ENCODE data around the gene PRG3. TPM values are rescaled to one million over a fixed set of nuclear protein-coding genes. Genes with fewer than 3 reads are reported as not detected.

PRG3 gene
- total RNA-seq, 1 experiment from 2014 or later: not detected

DNA sequence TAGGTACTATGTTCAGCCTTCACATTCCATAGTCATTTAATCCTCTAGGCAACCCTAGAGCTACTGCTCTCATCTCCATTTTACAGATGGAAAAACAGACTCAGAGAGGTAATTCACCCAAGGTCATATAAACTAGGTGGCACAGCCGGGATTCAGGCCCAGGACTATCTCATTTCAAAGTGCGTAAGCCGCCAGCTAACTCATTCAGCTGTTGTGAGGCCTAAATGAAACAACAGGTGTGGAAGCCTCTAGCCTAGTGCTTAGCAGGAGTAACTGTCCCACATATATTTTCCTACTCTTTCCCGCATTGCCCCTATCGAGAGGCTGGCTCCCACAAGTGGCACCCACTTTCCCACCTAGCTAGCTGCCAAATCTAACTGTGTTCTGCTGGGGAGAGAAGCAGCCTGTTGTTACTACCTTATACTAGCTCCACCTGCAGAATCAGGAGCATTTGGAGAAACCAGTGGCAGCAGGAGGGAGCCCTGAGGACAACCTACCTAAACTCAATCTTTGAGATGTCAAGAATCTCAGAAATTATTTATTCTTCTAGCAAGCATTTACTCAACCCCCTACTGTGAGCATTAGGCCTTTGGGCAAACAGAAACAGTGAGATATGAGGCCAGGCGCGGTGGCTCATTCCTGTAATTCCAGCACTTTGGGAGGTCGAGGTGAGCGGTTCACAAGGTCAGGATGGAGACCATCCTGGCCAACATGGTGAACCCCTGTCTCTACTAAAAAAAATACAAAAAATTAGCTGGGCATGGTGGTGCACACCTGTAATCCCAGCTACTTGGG, 20.9 kb downstream of the PRG3 start:
- peak; percentile 57 for DNase-seq (ENCODE audit: low read depth)

DNA sequence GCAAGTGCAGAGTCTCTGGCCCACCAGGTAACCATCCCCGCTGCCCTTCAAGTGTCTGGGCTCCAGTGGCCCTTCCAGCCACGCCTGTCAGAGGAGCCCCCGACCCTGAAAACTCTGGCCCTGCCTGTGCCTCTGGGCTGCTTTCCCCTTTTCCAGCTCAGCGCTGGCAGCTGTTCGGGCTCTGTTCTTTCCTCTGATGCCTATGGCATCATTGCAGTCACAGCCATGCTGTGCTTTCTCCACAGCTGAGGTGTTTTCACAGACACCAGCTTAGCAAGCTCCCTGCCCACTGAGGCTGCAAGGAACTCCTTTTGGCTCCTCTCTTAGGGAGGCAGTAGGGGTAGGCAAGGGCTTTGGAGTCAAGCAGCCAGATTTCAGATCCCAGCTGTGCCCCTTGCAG, 21.6 kb downstream of the PRG3 start:
- no peak for DNase-seq (ENCODE audit: low read depth)

DNA sequence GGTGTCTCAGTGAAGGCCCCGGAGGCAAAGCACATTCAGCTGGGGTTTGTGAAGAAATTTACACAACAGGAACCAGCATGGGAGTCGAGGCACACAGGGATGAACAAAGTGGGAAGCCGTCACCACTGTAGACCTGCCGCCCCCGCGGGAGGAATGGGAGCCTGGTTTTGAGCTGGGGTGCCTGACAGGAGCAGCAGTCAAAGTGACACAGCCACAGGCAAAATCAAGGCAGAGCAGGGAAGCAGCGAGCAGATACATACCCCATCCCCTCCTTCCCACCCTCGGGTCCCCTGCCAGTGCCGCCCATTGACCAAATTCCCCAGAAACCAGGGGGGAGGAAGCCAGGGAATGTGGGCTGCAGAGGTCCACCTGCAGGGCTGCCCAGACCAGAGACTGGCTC, 22.0 kb downstream of the PRG3 start:
- DNase-seq (ENCODE audit: low read depth): no peak

DNA sequence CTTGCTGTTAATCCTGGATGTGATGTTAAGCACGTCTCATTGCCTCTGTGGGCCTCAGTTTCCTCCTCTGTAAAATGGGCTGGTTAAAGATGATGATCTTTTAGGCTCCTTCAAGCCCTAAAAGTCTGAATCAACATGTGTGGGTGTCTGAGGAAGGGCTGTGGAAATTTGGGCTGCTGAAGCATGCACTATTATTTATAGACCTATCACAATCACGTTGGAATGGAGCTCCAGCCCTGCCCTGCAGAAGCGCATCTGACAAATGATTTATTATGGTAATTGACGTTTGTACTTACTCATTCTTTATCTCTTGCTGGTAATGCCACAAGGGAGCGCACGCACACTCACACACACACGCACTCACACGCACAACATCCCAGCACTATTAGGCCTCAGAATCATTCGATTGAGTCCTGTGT, 22.4 kb downstream of the PRG3 start:
- no peak for DNase-seq (ENCODE audit: low read depth)

DNA sequence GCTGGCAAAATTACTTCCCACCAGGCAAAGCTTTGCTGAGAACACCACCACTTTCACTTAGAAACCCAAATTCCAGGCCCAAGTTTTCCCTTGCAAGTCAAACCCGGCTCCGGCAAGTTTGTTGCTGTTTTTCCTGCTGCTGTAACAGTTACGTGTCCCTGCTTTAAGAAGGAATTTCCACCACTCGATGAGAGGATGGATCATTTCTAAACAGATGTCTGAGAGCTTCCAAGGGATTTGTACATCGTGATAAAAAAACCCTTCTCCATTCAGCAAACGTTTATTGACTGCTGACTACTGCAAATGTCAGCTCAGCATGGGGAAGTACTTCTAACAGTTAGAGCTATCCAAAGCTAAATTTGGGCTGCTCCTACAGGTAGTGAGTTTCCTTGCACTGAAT, 23.1 kb downstream of the PRG3 start:
- DNase-seq (ENCODE audit: low read depth): no peak

DNA sequence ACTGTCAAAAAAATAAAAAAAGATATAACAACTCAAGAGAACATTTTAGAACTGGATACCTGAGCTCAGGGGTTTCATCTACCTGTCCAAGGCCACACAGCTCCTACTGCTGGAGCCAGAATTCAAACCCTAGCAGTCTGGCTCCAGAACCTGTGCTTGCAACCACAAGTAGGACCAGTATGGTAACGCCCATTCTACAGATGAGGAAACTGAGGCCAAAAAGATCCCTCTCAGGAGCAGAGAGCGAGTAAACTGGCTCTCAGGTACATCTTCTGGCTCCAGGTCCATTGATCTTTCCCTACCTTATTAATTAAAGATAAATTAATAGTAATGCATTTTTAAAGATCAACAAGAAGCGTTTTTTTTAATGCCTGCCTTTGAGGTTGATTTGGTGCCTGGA, 23.6 kb downstream of the PRG3 start:
- no peak for DNase-seq (ENCODE audit: low read depth)

DNA sequence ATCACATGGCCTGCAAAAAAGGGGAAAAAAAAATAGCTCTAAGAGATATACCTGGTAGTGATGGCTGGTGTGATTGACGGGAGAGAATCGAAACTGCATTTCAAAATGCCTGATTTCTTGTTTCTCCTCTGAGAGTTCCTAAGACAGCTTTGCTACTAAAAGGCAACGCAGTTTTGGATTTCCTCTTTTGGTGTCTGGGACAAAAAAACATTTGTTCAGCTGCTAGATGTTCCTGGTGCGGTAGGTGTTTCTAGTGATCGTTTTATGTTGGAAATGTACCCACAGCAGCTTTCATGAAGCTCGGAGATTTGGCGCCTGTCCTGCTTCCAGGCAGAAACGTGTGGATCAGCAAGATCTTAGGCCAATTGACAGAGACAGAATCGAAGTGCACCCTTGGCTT, 24.7 kb downstream of the PRG3 start:
- DNase-seq (ENCODE audit: low read depth): no peak

DNA sequence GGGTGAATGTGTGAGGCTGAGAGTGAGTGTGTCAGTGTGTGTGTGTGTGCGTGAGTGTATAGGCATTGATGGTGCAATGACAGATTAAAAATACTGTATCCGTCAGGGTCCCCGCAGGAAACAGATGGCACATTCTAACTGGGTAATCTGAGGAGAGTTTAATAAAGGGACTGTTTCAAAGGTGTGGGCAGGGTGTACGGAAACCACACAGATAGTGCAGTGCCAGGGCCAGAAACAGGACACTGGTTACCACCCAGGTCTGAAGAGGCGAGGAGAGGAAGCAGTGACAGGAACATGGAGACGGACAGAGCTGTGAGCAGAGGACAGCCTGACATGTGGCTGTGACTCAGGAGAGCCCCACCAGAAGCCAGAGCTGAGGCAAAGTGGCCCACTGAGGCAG, 26.3 kb downstream of the PRG3 start:
- no peak for DNase-seq (ENCODE audit: low read depth)

DNA sequence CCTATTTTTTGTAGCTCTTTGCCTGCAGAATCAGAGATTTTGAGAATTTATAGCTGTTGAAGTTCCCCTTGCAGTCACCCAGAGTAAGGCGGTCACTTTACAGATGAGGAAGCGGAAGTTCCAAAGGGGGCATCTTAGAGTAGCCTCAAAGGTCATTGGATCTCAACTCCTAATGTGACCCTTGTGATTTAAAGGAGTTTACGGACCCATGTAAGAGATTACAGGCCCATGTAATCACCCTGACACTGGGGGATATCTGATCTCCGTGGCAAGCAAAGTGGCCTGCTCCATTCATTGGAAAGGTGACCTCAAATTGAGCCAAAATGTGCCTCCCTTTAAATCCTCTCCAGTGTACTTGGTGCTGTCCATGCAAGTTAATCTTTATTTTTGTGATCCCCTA, 27.1 kb downstream of the PRG3 start:
- DNase-seq (ENCODE audit: low read depth): no peak

DNA sequence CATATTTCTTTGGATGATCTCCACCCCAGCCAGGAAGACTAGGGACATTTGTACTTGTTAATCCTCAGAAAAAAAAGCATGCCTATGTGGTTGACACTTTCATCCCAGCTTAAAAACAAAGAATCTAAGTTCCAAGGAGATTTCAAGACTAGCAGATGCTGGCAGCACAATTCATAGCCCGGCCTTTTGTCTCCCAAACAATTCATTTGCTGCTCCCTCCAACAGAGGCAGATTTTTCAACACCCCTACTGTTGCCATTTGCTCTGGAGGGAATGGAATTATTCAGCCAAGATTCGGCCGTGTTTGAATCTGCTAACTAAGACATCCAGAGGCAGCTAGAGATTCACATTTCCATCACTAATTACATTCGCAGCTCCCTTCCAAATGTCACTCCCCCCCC, 27.5 kb downstream of the PRG3 start:
- DNase-seq (ENCODE audit: low read depth): no peak

DNA sequence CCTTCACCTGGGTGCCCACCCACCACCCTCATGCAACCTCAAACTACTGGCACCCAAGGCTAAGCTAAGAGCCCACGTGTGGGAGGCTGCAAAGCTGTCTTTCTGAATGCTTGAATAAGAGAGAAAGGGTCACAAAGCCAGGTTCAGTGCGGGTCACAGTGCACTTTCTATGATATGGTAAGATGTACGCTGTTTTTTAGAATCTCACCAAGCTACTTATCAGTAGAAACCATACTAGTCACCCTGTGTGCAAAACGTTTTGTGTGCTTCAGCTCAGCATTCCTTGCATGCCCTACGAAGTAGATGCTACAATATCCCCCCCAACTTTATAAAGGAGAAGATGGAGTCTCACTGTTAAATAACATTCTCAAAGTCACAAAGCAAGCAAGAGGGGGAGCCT, 27.9 kb downstream of the PRG3 start:
- no peak for DNase-seq (ENCODE audit: low read depth)

DNA sequence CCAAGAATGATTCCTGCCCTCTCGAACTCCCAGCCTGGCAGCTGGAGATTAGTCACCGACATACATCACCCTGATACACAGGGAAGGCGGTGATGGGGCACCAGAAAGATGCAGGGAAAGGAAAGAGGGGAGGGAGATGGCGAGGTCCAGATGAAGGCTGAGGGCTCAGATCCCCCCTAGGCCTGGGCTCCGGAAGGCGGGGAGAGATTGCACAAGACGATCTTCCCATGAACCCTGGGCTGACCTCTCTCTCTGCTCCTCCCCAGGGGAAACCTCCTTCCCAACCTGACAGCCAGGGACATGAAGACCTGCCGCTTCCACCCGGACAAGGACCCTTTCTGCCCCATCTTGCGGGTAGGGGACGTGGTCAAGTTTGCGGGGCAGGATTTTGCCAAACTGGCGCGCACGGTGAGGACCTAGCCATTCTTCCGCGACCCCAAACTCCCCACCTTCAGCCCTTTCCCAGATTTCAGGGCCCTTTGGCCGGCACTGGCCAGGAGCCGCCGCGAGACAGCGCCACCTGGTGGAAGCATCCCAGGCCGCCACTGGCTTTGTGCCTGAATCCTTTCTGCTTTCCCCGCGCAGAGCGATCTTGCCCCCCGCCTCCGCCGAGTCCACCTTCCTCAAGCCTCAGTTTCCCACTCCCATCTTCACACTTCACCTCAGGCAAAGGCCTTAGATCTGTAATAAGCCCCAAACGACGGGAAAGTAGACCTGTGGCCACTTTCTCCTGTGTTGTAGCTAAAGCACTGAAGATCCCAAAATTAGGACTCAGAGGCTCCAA, 31.3 kb downstream of the PRG3 start:
- DNase-seq (ENCODE audit: low read depth): peak; percentile 53

DNA sequence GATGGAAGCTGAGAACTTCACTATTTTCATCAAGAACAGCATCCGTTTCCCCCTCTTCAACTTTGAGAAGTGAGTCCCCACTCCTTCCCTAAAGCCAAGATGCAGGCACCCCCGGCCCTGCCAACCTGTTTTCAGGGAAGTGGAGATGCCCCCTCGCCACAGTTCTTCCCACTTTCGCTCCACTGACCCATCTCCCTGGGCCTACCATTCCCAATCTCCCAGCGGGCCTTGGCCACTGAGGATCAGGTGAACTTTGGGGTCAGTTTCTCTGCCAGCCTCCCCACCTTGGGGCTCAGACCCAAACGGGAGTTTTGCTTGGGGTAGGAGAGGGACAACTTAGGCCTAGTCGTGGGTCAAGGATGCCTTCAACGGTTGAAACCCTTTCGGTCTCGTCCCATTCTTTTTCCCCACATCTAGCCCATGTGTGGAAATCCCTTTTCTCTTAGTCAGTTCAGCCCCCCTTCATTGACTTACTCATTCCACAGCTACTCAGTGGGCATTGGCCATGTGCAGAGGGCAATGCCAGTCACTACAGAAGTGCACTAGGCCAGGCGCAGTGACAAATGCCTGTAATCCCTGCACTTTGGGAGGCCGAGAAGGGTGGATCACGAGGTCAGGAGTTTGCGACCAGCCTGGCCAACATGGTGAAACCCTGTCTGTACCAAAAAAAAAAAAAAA, 32.2 kb downstream of the PRG3 start:
- peak; percentile 44 for DNase-seq (ENCODE audit: low read depth)

DNA sequence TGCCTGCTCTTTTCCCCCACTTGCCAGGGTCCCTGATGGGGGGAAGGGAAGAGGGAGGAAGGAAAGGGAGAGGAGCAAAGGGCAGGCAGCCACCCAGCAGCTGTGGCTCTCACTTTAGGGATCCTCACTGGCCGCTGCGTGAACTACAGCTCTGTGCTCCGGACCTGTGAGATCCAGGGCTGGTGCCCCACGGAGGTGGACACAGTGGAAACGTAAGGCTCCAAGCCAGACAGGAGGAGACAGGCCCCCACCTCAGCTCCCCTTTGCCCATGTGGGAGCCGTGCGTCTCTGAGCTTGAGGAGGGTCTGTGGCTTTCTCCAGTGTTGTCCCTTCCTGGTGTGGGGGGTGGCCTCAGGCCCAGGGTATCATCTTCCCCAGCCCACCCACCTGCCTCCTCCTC, 32.9 kb downstream of the PRG3 start:
- no peak for DNase-seq (ENCODE audit: low read depth)

DNA sequence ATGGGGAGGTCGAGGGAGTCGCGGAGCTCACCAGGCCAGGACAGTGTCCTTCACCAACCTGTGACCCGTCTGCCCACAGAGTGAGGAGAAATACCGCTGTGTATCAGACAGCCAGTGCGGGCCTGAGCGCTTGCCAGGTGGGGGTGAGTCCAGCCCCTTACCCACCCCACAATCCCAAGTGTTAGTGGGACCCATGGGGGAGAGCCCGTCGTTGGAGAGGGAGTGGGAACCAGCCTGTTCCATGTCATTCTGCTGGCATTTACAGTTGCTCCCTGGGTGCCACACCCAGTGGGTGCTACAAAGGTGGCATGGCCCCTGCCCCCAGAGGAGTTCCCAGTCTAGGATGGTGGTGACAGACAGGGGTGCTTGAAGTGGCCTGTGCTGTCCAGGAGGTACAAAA, 33.6 kb downstream of the PRG3 start:
- DNase-seq (ENCODE audit: low read depth): no peak

DNA sequence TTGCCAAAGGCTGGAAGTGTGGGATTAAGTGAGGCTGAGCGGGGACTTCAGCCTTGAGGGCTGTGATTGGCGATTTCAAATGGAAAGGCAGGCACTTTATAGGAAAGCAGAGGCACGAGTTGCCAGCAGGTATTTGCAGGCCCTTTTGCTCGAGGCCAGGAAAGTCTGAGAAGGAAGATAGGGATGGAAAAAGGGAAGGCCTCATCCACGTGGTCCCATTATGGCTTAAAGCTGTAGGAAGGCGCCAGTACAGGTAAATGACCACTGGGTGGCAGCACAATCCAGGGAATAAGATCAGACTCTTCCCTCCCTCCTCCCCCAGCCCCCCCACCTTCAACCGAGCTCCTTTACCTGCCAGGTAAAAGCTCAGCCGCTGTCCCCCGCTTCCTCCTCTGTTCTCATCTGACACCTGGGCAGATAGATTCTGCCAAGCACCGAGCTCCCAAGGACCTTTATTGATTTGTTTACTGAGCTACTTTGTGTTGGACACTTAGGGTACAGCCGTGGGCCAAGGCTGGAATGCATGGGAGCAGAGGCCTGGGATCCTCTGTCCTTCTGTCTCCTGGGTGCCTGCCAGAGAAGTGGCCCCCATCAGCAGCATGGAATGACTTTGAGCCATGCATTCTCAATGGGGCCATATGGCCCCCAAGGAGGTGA, 35.3 kb downstream of the PRG3 start:
- peak; percentile 55 for DNase-seq (ENCODE audit: low read depth)

DNA sequence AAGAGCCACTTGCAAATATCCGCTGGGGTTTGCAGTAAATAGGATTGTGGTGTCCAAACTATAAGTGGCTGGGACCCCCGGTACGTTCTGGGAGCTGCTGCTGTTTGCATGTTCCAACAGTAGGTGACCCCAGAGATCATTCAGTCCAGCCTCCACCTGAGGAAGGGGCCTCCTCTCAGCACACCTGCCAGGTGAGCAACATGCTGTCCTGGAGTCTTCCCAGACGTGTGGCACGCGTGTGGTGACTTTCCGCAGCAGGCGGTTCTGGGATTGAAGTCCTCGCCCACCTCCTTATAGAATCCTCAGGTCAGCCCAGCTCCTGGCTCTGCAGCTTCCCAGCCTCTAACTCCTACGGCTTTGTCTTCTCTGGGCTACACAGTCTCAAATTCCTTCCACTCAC, 36.1 kb downstream of the PRG3 start:
- DNase-seq (ENCODE audit: low read depth): no peak

DNA sequence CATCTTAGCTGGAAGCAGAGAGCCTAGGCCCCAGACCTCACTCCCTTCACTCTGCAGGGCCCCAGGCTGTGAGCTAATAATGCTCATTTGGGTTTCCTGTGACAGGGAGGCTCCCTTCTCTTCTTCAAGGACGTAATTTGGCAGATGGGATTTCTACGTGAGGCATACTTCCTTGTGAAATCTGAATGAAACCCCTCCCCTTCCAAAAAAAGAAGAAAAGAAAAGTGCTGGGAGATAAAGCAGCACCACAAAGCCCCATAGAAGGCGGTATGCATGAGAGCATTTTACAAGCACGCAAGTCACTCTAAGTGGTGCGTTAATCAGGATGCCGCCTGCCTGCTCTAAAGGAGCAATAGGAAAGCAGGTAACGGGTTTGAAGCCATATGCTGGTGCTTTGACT, 37.1 kb downstream of the PRG3 start:
- DNase-seq (ENCODE audit: low read depth): no peak

DNA sequence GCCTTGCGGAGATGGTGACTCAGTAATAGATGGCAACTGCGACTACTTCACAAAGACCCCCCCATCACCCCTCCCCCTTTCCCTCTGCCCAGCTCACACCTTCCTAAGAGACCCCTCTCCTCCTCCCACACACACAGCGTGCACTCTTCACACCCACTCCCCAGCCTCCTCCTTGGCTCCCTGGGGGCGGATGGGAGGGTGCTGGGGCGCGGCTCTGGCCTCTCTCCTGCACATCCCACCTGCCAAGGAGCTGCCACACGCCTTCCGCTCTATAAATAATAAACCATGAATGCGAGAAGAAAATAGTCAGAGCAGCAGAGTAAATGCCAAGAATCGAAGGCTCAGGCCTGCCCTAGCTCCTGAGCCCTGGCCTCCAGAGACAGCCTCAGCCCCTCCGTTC, 38.2 kb downstream of the PRG3 start:
- DNase-seq (ENCODE audit: low read depth): no peak

DNA sequence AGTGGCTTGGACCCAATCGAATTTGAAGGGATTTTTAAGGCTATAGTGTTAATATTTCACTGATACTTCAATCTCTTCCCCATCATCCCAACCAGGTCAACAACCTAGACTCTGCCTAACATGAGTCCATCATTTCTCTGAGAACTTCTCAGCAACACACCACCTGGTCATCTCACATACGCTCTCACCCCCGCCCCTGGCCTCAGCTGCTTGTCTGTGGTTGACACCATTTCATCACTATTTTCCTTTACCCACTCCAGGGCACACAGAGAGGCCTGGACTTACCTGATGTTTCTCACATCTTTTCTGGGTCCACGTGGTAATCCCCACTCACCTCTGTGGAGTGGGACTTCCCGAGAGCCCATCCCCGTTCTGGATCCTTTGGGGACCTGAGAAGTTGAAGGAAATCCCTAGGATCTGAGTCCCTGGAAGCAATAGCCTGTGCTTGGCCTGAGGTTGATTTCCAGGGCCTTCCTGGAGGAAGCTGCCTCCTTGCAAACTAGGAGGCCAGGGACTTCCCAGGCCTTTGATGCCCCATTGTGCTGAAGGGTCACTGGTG, 39.6 kb downstream of the PRG3 start:
- no peak for DNase-seq (ENCODE audit: low read depth)

DNA sequence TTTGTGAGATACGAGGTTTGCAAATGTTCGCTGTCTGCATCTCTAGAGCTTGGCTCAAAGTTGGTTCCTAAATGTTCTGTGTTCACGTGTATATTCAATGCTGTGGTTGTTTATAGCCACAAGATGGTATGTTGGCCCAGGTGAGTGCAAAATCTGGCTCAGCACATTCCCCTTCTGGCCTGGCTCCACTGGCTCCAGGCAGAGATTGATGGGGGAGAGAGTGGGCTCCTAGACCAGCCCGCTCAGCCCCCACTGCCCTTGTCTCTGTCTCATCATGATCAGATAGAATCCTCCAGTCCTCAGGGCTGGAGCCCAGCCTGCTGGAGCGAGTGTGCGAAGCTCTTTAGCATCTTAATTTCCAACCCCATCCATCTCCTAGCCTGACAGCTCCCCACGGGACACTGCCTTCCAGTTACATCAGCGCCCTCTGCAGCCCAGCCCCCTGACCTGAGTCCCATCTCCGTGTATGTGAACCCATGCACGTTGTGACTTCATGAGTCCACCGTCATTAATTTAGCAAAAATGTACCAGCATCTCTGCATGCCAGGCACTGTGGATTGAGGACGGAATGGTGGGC, 40.8 kb downstream of the PRG3 start:
- peak; percentile 14 for DNase-seq (ENCODE audit: low read depth)
